Neural crest cell (in vitro differentiated cells): Measurements from ENCODE around the gene LIME1. TPM values are rescaled to one million over a fixed set of nuclear protein-coding genes. Genes with fewer than 3 reads are reported as not detected.
A peak's percentile ranks its signal among the peaks of the same experiment; 100 is the strongest.

ENCODE experiments used
- DNase-seq: peaks from one replicate; pipeline ENCODE4 v3.0.0; 2021; ENCODE audit warnings: low read depth, mixed read lengths, low spot score
- H3K27ac Mint-ChIP-seq: one replicate; pipeline ENCODE4 v1.8.0; 2021; ENCODE audit warnings: mild to moderate bottlenecking, mixed read lengths; ENCODE audit not compliant: unreplicated experiment
- H3K27me3 Mint-ChIP-seq: 2 replicates; pipeline ENCODE4 v1.8.0; 2021; ENCODE audit warnings: low read depth, mild to moderate bottlenecking, mixed read lengths
- H3K36me3 Mint-ChIP-seq: 2 replicates; pipeline ENCODE4 v1.8.0; 2021; ENCODE audit warnings: low read depth, mild to moderate bottlenecking, mixed read lengths
- H3K4me1 Mint-ChIP-seq: 2 replicates; pipeline ENCODE4 v1.8.0; 2021; ENCODE audit warnings: mixed read lengths
- H3K4me3 Mint-ChIP-seq: one replicate; pipeline ENCODE4 v1.8.0; 2021; ENCODE audit warnings: mild to moderate bottlenecking, mixed read lengths
- H3K9me3 Mint-ChIP-seq: 2 replicates; pipeline ENCODE4 v1.8.0; 2021; ENCODE audit warnings: mixed read lengths
- total RNA-seq: library from RNA; stranded (reverse); gene quantifications from 2 replicates; pipeline ENCODE4 v1.2.1, GENCODE V29; 2021
- TF ChIP-seq, protein P1 (sequence below): fragments of 200-600 bp; sonication (generic); conservative IDR thresholded peaks from 2 replicates; pipeline ENCODE4 v1.5.0; 2021; ENCODE audit warnings: antibody characterized with exemption, mild to moderate bottlenecking

LIME1 gene
- total RNA-seq, 1 donor from 2014 or later: 17.6 TPM

- Mint-ChIP-seq H3K36me3 (peaks cover 7% of the 10 kb centered on the region), H3K9me3 (no peaks in the 10 kb centered on the region), H3K4me3 (peak overlapping the region; percentile 66), H3K27ac (no peak overlapping the region), H3K4me1 (peaks cover 4% of the 10 kb centered on the region), H3K27me3 (peaks cover 4% of the 10 kb centered on the region)
- TF ChIP-seq, protein P1, sequence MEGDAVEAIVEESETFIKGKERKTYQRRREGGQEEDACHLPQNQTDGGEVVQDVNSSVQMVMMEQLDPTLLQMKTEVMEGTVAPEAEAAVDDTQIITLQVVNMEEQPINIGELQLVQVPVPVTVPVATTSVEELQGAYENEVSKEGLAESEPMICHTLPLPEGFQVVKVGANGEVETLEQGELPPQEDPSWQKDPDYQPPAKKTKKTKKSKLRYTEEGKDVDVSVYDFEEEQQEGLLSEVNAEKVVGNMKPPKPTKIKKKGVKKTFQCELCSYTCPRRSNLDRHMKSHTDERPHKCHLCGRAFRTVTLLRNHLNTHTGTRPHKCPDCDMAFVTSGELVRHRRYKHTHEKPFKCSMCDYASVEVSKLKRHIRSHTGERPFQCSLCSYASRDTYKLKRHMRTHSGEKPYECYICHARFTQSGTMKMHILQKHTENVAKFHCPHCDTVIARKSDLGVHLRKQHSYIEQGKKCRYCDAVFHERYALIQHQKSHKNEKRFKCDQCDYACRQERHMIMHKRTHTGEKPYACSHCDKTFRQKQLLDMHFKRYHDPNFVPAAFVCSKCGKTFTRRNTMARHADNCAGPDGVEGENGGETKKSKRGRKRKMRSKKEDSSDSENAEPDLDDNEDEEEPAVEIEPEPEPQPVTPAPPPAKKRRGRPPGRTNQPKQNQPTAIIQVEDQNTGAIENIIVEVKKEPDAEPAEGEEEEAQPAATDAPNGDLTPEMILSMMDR: no peak
- no peak for DNase-seq
These were observed 12.4 kb downstream of the LIME1 start for GRCh38 chr20:63748934-63749270.

- Mint-ChIP-seq H3K4me3 (no peak overlapping the region), H3K4me1 (peaks cover 8% of the 10 kb centered on the region), H3K27ac (no peak overlapping the region), H3K36me3 (peaks cover 7% of the 10 kb centered on the region), H3K27me3 (peaks cover 4% of the 10 kb centered on the region), H3K9me3 (no peaks in the 10 kb centered on the region)
- no peak for DNase-seq
- TF ChIP-seq, protein P1: no peak
These were observed 13.4 kb downstream of the LIME1 start for GRCh38 chr20:63749597-63750508.

DNA sequence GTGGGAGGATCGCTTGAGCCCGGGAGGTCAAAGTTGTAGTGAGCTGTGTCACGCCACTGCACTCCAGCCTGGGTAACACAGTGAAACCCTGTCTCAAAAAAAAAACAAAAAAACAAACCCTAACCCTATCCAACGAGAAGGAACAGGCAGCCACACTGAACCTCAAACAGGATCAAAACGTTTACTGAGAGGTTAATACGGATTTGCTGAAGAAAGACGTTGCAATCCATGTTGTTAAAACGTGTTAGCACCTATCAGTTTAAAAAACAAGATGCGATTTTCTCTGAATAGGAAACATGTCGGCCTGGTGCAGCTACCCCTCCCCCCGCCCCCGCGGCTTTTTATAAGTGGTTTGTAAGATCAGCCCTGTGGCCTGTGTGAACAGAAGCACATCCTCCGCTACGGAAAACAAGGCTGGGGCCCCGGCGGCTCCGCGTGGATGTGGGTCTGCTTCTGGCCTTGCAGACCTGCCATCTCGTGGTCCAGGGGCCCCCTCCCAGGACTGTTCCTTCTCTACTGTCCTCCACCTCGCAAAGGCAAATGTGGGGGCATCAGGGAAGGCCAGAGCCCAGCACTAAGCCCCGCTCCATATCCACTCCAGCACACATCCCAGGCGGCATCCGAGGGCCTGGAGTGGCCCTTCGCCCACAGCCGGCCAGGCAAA lies 14.5 kb downstream of the LIME1 start:
- H3K27ac Mint-ChIP-seq: no peak overlapping the region
- peaks cover 16% of the 10 kb centered on the region for H3K4me1 Mint-ChIP-seq
- H3K36me3 Mint-ChIP-seq: peaks cover 3% of the 10 kb centered on the region
- peaks cover under 1% of the 10 kb centered on the region for H3K27me3 Mint-ChIP-seq
- no peaks in the 10 kb centered on the region for H3K9me3 Mint-ChIP-seq
- no peak overlapping the region for H3K4me3 Mint-ChIP-seq
- DNase-seq: no peak
- TF ChIP-seq, protein P1: no peak

DNA sequence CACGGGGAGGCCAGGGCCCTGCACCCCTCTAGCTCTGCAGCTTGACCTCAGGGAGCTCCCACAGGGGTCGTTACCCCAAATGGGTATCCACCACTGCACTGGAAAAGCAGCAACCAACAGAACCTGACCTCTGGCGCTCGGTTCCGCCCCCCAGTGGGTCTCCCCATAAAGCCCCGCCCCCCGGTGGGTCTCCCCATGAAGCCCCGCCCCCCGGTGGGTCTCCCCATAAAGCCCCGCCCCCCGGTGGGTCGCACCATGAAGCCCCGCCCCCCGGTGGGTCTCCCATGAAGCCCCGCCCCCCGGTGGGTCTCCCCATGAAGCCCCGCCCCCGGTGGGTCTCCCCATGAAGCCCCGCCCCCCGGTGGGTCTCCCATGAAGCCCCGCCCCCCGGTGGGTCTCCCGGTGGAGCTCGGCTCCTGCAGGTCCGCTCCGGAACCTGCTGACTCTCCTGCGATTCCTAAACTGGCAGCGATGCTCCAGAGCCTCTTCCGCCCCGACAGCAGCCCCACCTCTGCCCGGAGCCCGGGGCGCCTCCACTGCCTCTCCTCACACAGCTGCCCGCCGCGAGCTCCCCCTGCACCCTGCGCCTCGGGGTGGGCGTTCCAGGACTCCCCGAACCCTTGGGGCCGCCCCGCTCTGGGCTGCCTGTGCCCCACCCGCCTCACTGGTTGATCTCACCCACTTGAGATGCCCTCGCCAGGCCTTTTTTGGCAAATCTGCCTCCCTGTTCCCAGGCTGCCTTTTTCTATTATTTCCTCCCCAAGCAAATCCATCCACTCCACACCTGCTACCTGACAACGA lies 15.2 kb downstream of the LIME1 start:
- DNase-seq: no peak
- Mint-ChIP-seq H3K4me1 (peaks cover 16% of the 10 kb centered on the region), H3K9me3 (no peaks in the 10 kb centered on the region), H3K27ac (no peak overlapping the region), H3K4me3 (no peak overlapping the region), H3K27me3 (no peaks in the 10 kb centered on the region), H3K36me3 (peaks cover 3% of the 10 kb centered on the region)
- TF ChIP-seq, protein P1: no peak

- peaks cover 3% of the 10 kb centered on the region for H3K36me3 Mint-ChIP-seq
- TF ChIP-seq, protein P1: no peak
- peaks cover 16% of the 10 kb centered on the region for H3K4me1 Mint-ChIP-seq
- H3K9me3 Mint-ChIP-seq: no peaks in the 10 kb centered on the region
- H3K27ac Mint-ChIP-seq: no peak overlapping the region
- no peaks in the 10 kb centered on the region for H3K27me3 Mint-ChIP-seq
- no peak for DNase-seq
- H3K4me3 Mint-ChIP-seq: no peak overlapping the region
These were observed 16.1 kb downstream of the LIME1 start for GRCh38 chr20:63752411-63753101.
